Measurements from ENCODE around the gene SYT1.

- TF ChIP-seq FOXP2 (optimal IDR thresholded peaks at IDR 0.05; ENCODE audit: borderline replicate concordance, extremely low read depth, extremely low read length, insufficient read depth): no peak
- TF ChIP-seq POLR2AphosphoS5 (IDR thresholded peaks at IDR 0.05; ENCODE audit: low read depth, low read length): no peak
- no peak for TF ChIP-seq TAF1 (IDR thresholded peaks at IDR 0.05; ENCODE audit: borderline replicate concordance, insufficient read depth, low read length)
- TF ChIP-seq, protein P1, sequence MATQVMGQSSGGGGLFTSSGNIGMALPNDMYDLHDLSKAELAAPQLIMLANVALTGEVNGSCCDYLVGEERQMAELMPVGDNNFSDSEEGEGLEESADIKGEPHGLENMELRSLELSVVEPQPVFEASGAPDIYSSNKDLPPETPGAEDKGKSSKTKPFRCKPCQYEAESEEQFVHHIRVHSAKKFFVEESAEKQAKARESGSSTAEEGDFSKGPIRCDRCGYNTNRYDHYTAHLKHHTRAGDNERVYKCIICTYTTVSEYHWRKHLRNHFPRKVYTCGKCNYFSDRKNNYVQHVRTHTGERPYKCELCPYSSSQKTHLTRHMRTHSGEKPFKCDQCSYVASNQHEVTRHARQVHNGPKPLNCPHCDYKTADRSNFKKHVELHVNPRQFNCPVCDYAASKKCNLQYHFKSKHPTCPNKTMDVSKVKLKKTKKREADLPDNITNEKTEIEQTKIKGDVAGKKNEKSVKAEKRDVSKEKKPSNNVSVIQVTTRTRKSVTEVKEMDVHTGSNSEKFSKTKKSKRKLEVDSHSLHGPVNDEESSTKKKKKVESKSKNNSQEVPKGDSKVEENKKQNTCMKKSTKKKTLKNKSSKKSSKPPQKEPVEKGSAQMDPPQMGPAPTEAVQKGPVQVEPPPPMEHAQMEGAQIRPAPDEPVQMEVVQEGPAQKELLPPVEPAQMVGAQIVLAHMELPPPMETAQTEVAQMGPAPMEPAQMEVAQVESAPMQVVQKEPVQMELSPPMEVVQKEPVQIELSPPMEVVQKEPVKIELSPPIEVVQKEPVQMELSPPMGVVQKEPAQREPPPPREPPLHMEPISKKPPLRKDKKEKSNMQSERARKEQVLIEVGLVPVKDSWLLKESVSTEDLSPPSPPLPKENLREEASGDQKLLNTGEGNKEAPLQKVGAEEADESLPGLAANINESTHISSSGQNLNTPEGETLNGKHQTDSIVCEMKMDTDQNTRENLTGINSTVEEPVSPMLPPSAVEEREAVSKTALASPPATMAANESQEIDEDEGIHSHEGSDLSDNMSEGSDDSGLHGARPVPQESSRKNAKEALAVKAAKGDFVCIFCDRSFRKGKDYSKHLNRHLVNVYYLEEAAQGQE (IDR thresholded peaks at IDR 0.05; ENCODE audit: insufficient read depth in 1 of 2, low read depth in 2 of 2, low read length in 2 of 2): no peak
- TF ChIP-seq SIN3A (IDR thresholded peaks at IDR 0.05; ENCODE audit: borderline replicate concordance, insufficient read depth, low read length): no peak
Measured at GRCh38 chr12:79200176-79200575, 335.6 kb downstream of the SYT1 start.
